ENCODE data around the gene ATP1B1. TPM values are rescaled to one million over a fixed set of nuclear protein-coding genes. Genes with fewer than 3 reads are reported as not detected.

ATP1B1 gene
- total RNA-seq, 1 donor from 2014 or later: 108 TPM

GRCh38 chr1:169103002-169103401, 3.5 kb upstream of the ATP1B1 start:
- H3K4me3 Mint-ChIP-seq (ENCODE audit: low read depth): no peak overlapping the region
- H3K36me3 Mint-ChIP-seq (ENCODE audit: insufficient read depth): no peaks in the 10 kb centered on the region
- no peak overlapping the region for H3K27ac Mint-ChIP-seq
- H3K9me3 Mint-ChIP-seq (ENCODE audit: low read depth): no peaks in the 10 kb centered on the region
- peaks cover 20% of the 10 kb centered on the region for H3K4me1 Mint-ChIP-seq (ENCODE audit: low read depth)
- DNase-seq (ENCODE audit: low spot score, unreplicated experiment): no peak
- no peaks in the 10 kb centered on the region for H3K27me3 Mint-ChIP-seq
- TF ChIP-seq CTCF (IDR thresholded peaks at IDR 0.05; ENCODE audit: unreplicated experiment): no peak

DNA sequence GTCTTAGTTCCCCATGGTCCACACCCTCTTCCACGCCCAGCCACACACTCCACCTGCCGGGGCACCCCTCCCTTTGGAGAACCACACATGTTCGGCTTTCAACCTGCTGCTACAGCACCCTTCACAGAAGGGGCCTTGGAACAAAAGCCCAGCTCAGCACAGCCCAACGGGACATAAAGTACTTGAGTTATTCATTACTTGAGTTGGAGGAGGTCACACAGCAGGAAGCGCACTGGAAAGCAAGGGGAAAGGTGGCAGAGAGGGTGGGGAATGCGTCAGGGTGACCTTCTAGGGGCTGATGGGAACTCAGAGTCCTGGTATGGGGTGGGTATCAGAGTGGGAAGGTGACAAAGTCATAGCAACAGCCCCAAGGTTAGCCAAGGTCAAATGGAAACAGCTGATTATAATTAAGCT, 3.0 kb upstream of the ATP1B1 start:
- Mint-ChIP-seq H3K9me3 (ENCODE audit: low read depth) (no peaks in the 10 kb centered on the region), H3K4me1 (ENCODE audit: low read depth) (peaks cover 25% of the 10 kb centered on the region), H3K27me3 (no peaks in the 10 kb centered on the region), H3K27ac (no peak overlapping the region), H3K36me3 (ENCODE audit: insufficient read depth) (no peaks in the 10 kb centered on the region), H3K4me3 (ENCODE audit: low read depth) (no peak overlapping the region)
- no peak for DNase-seq (ENCODE audit: low spot score, unreplicated experiment)
- no peak for TF ChIP-seq CTCF (IDR thresholded peaks at IDR 0.05; ENCODE audit: unreplicated experiment)

DNA sequence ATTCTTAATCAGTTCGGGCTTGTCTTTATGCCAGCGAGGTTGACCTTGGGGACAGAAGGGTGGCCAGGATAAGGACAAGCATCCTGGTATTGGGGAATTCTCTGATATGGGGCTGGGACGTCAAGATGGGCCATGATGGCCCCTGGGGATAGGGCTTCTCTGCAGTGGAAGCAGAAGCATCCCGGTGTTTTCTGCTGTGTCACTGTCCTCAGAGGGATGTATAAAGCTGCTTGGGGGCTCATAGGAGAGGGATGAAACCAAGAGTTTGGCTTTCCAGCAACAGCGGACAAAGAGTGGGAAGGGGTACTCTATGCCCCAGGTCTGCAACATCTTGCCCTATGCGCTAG, 1.4 kb upstream of the ATP1B1 start:
- no peaks in the 10 kb centered on the region for H3K36me3 Mint-ChIP-seq (ENCODE audit: insufficient read depth)
- peak overlapping the region; percentile 90 for H3K27ac Mint-ChIP-seq
- H3K4me1 Mint-ChIP-seq (ENCODE audit: low read depth): peaks cover 33% of the 10 kb centered on the region
- TF ChIP-seq CTCF (IDR thresholded peaks at IDR 0.05; ENCODE audit: unreplicated experiment): no peak
- no peaks in the 10 kb centered on the region for H3K9me3 Mint-ChIP-seq (ENCODE audit: low read depth)
- peak overlapping the region; percentile 73 for H3K4me3 Mint-ChIP-seq (ENCODE audit: low read depth)
- no peak for DNase-seq (ENCODE audit: low spot score, unreplicated experiment)
- H3K27me3 Mint-ChIP-seq: no peaks in the 10 kb centered on the region

- peak; percentile 79 for DNase-seq (ENCODE audit: low spot score, unreplicated experiment)
- Mint-ChIP-seq H3K36me3 (ENCODE audit: insufficient read depth) (no peaks in the 10 kb centered on the region), H3K27ac (peak overlapping the region; percentile 90), H3K4me1 (ENCODE audit: low read depth) (peaks cover 35% of the 10 kb centered on the region), H3K27me3 (no peaks in the 10 kb centered on the region), H3K4me3 (ENCODE audit: low read depth) (peak overlapping the region; percentile 73), H3K9me3 (ENCODE audit: low read depth) (no peaks in the 10 kb centered on the region)
- TF ChIP-seq CTCF (IDR thresholded peaks at IDR 0.05; ENCODE audit: unreplicated experiment): no peak
Observed at GRCh38 chr1:169105434-169106094, 926 bp upstream of the ATP1B1 start.

- no peaks in the 10 kb centered on the region for H3K9me3 Mint-ChIP-seq (ENCODE audit: low read depth)
- H3K4me3 Mint-ChIP-seq (ENCODE audit: low read depth): peak overlapping the region; percentile 79
- peaks cover 41% of the 10 kb centered on the region for H3K4me1 Mint-ChIP-seq (ENCODE audit: low read depth)
- peak; percentile 27 for DNase-seq (ENCODE audit: low spot score, unreplicated experiment)
- no peak for TF ChIP-seq CTCF (IDR thresholded peaks at IDR 0.05; ENCODE audit: unreplicated experiment)
- H3K36me3 Mint-ChIP-seq (ENCODE audit: insufficient read depth): peaks cover 8% of the 10 kb centered on the region
- no peaks in the 10 kb centered on the region for H3K27me3 Mint-ChIP-seq
- peak overlapping the region; percentile 97 for H3K27ac Mint-ChIP-seq
Observed at GRCh38 chr1:169106921-169107602, 572 bp downstream of the ATP1B1 start.

All from progenitor cell of endocrine pancreas (in vitro differentiated cells).